Activated naive CD4-positive, alpha-beta T cell treated with anti-CD3 and anti-CD28 coated beads, Interleukin-2, amount 50 U/mL, for 72 hours (primary cell): ENCODE data around the gene LRRK2. TPM values are rescaled to one million over a fixed set of nuclear protein-coding genes. Genes with fewer than 3 reads are reported as not detected.

Experiments
- ATAC-seq, 2 donors: fragments of 150-1000 bp; cut with Tn5 transposase; 2 replicates each; pipeline ENCODE4 v1.10.0; 2021; ENCODE audit warnings: mild to moderate bottlenecking in 2 of 2, moderate library complexity in 2 of 2
- DNase-seq, 2 donors: peaks; one replicate each; pipeline ENCODE4 v3.0.0; 2021 to 2022; ENCODE audit warnings: low spot score in 2 of 2
- H3K27ac Mint-ChIP-seq, 2 donors: one replicate each; pipeline ENCODE4 v1.8.0; 2022; ENCODE audit warnings: mild to moderate bottlenecking in 2 of 2, mixed read lengths in 2 of 2
- H3K36me3 Mint-ChIP-seq, 2 donors: one replicate each; pipeline ENCODE4 v1.8.0; 2022; ENCODE audit warnings: mixed read lengths in 2 of 2
- H3K9me3 Mint-ChIP-seq, 2 donors: one replicate each; pipeline ENCODE4 v1.8.0; 2022; ENCODE audit warnings: mixed read lengths in 2 of 2
- total RNA-seq, 2 donors: library from RNA; stranded (reverse); gene quantifications; one replicate each; pipeline ENCODE4 v1.2.3, GENCODE V29; 2022

LRRK2 gene
- total RNA-seq: not detected

DNA sequence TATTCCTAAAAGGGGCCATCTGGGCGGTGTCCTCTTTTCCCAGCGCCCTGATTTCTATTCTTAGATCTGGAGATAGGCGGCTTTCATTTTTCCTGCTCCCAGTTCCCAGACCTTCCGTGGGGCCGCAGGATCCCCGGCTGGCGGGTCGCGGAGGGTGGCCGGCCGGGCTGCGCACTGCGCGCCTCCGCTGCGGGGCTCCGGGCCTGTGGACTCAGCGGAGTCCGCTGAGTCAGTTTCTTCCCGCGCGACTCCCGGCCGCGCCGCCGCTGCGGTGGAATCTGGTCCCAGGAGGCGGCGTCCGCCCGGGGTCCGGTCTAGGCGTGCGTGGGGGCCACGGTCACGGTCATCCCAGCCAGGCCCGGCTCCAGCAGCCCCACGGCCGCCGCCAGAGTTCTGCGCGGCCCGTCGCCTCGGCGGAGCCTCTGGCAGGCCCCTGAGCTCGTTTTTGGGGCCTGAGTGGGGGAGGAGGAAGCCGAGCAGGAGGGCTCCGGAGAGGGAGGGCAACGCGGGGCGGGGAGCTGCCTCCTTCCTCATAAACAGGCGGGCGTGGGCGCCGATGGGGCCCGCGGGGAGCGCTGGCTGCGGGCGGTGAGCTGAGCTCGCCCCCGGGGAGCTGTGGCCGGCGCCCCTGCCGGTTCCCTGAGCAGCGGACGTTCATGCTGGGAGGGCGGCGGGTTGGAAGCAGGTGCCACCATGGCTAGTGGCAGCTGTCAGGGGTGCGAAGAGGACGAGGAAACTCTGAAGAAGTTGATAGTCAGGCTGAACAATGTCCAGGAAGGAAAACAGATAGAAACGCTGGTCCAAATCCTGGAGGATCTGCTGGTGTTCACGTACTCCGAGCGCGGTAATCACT, at the start of gene LRRK2:
TSS of gene LRRK2 (plus strand) at position 559 of the 853 bp plus-strand sequence. CDS start at position 694, 135 bp downstream.
- DNase-seq (peak in 1 of 2 donors; percentile 6), ATAC-seq (peak; percentile 28 to 62)
- H3K36me3 Mint-ChIP-seq: peaks cover 0 to 13% of the 10 kb centered on the region in 2 donors

DNA sequence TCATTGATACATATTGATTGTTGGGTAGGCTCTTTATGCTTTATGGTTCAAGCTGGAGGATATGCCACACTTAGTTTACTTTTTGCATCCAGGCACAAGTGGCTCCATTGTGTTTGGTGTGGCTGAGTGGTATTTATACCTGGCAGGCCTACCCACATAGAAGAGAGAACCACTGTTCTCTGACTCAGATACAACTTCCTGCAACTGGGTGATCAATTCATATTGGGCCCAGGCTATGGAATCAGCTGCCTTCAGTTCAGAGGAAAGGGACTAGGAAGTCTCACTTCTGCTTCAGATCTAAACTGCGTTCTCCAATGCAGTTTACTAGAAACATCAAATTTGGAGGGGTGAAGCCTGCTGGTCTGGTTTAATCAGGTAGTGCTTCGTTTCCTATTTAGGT, 49.8 kb upstream of the LRRK2 start:
- Mint-ChIP-seq H3K27ac (no peak overlapping the region), H3K36me3 (no peaks in the 10 kb centered on the region), H3K9me3 (peaks cover 0 to 3% of the 10 kb centered on the region in 2 donors)
- ATAC-seq (peak in 1 of 2 donors; percentile 44), DNase-seq (no peak)

More for the DNA sequence above, at the start of gene LRRK2:
- H3K9me3 Mint-ChIP-seq: no peaks in the 10 kb centered on the region
- H3K27ac Mint-ChIP-seq: no peak within 1 kb of the TSS

DNA sequence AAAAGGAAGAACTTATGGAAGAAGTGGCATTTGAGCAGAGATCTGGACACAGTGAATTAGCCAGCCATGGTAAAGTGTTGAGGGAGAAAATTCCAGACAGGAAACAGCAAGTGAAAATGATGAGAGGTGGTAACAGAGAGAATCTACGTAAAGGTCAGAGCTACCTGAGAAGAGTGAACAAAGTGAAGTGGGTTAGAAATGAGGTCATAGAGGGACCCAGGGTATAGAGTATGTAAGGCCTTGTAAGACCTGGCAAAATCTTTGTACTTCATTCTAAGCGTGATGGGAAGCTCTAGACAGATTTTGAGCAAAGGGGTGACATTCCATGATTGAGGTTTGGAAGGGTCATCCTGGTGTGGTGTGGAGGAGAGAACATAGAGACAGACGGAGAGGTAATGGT, 49.3 kb upstream of the LRRK2 start:
- Mint-ChIP-seq H3K36me3 (no peaks in the 10 kb centered on the region), H3K9me3 (peaks cover 3 to 4% of the 10 kb centered on the region in 2 donors), H3K27ac (no peak overlapping the region)
- DNase-seq (no peak), ATAC-seq (no peak)

DNA sequence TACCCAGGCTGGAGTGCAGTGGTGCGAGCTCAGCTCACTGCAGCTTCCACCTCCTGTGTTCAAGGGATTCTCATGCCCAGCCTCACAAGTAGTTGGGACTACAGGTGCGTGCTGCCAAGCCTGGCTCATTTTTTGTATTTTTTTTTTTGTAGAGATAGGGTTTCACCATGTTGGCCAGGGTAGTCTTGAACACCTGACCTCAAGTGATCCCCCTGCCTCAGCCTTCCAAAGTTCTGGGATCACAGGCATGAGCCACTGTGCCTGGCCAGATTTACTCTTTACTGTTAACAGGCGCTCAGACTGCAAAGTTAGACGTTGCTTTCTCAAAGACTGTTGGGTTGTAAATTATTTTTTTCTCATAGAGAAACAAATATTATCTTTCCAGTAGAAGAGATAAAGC, 46.1 kb upstream of the LRRK2 start:
- ATAC-seq: no peak
- DNase-seq: no peak
- no peak overlapping the region for H3K27ac Mint-ChIP-seq
- H3K9me3 Mint-ChIP-seq: peaks cover 3 to 5% of the 10 kb centered on the region in 2 donors
- H3K36me3 Mint-ChIP-seq: no peaks in the 10 kb centered on the region

DNA sequence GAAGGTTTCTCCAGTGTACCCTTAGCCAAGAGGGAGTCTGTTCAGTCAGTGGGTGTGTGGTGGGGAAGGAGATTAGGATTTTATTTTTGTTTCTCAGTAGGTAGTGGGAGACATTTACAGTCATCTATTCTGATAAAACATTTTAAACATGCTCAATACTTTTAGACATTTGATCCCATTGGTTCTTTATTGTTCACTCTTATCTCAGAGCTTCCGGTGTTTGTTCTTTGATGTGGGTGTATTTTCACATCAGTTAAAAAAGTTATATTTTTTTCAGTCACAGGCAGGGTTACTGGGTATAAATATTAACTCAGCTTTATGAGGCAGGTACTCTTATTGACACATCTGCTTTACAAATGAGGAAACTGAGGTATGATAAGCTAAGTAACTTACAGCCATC, 43.3 kb upstream of the LRRK2 start:
- DNase-seq (no peak), ATAC-seq (no peak)
- H3K27ac Mint-ChIP-seq: no peak overlapping the region
- peaks cover 0 to 5% of the 10 kb centered on the region in 2 donors for H3K9me3 Mint-ChIP-seq
- H3K36me3 Mint-ChIP-seq: no peaks in the 10 kb centered on the region

DNA sequence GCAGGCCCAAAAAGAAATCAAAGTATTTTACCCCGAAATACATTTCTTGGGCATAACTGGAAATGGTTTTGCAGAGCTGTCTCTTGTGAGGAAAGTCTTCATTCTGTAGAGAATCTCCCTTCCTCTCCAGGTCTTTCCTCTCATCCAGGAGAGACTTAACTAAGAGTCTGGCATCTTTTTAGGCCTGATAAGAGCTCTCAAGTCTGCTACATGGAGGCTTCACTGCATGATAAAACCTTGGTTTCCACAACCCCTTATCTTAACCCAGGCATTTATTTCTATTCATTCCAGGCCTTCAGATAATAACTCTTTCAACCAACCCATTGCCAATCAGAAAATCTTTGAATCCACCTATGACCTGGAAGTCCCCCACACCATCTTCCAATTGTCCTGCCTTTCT, 41.1 kb upstream of the LRRK2 start:
- DNase-seq: no peak
- Mint-ChIP-seq H3K9me3 (peaks cover 0 to 5% of the 10 kb centered on the region in 2 donors), H3K36me3 (no peaks in the 10 kb centered on the region), H3K27ac (no peak overlapping the region)
- no peak for ATAC-seq

DNA sequence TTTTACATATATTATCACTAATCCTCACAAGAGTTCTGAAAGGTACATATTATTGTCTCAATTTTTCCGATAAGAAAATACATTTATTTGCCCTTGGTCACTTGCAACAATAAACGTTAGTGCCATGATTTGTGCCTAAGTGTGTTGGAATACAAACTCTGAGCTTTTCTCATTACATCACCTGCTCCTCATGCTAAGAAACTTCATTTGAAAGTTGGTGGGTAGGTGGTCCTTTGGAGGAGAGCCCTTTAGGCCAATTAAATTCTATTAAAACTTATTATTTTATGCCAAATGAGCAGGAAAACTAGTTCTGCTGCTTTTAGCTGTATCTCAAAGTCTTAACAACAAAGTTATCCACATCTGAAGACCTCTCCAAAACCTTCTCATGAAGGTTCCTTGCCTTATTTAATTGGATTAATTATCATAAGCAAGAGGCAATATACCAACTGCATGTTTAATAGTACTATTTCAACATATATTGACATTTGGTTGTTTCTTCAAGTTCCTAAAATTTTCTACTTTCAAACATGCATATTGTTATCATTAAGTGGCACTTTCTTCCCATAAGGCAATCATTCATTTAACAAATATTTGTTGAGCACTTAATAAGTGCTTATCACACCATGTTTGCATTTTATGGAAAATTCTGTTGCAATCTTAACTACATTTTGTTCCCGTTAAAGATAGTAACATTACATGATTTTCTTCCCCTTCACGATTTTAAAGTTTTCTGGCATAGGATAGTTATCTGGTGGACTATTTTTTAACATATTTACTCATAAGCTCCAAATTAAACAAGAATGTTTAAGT, 40.1 kb upstream of the LRRK2 start:
- ATAC-seq (no peak), DNase-seq (no peak)
- H3K27ac Mint-ChIP-seq: no peak overlapping the region
- peaks cover 0 to 5% of the 10 kb centered on the region in 2 donors for H3K9me3 Mint-ChIP-seq
- H3K36me3 Mint-ChIP-seq: no peaks in the 10 kb centered on the region

DNA sequence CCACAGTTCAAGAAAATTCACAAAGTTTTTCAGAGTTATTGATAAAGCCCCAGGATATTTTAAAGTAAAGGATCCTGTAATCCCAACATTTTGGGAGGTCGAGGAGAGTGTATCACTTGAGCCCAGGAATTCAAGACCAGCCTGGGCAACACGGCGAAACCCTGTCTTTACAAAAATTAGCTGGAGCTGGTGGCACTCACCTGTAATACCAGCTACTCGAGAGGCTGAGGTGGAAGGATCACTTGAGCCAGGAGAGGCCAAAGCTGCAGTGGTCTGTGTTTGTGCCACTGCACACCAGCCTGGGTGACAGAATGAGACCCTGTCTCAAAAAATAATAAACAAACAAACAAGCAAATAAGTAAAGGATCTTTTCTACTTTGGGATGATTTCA, 39.5 kb upstream of the LRRK2 start:
- no peak for ATAC-seq
- H3K27ac Mint-ChIP-seq: no peak overlapping the region
- no peak for DNase-seq
- no peaks in the 10 kb centered on the region for H3K36me3 Mint-ChIP-seq
- peaks cover 0 to 2% of the 10 kb centered on the region in 2 donors for H3K9me3 Mint-ChIP-seq

DNA sequence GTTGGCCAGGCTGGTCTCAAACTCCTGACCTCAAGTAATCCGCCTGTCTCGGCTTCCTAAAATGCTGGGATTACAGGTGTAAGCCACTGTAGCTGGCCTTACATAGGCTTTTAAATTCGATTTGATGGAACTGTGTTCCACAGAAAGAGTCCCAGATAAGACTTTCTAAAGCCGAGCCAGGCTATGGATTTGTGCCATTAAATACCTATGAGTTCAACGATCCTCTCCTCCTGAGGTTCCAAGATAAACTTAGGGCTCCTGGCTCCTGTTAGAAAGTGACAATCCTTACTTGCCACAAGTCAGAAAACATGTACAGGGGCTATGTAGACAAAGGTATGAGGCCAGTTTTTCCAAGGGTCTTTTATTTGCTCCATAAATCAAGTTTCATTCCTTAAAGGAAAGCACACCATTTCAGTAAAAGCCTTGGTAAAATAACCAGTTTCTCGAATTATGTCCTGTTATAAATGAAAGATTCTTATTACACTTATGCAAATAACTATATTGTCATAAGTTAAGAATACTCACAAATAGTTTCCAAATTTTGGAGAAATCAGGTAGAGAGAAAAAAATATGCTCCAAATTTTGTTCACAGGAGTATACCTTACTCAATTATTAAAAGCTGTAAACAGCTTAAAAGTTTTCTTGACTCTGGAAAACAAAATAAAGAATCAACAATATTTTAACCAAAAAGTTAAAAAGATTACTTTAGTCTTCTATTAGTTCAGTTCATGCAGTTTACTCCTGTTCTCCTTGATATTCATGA, 36.1 kb upstream of the LRRK2 start:
- Mint-ChIP-seq H3K27ac (no peak overlapping the region), H3K9me3 (no peaks in the 10 kb centered on the region), H3K36me3 (no peaks in the 10 kb centered on the region)
- no peak for ATAC-seq
- no peak for DNase-seq

DNA sequence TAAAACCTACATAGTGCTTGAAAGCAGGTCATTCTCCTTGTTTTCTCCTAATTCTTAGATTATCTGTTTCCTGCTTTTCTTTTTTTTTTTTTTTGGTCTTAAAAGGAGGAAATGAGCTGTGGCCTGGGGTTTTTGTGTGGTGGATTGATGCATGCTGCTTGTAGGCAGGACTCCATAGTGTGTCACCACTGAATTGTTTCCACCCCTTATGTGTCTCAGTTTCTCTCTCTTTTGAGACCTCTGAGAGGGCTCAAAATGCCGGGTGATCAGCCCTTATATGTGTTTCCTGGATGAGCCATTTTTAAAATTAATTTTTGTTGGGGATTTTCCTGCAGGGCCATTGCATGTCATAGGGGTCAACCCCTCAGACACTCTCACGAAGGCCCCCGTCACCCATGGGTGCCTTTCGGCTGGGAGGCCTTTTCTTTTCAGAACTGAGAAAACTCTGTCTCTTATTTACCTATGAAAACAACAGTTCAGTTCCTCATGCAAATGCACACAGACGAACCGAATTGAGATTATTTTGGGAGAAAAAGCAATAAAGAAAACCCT, 32.0 kb upstream of the LRRK2 start:
- no peaks in the 10 kb centered on the region for H3K36me3 Mint-ChIP-seq
- DNase-seq (no peak), ATAC-seq (peak; percentile 35 to 54)
- H3K9me3 Mint-ChIP-seq: no peaks in the 10 kb centered on the region
- no peak overlapping the region for H3K27ac Mint-ChIP-seq

DNA sequence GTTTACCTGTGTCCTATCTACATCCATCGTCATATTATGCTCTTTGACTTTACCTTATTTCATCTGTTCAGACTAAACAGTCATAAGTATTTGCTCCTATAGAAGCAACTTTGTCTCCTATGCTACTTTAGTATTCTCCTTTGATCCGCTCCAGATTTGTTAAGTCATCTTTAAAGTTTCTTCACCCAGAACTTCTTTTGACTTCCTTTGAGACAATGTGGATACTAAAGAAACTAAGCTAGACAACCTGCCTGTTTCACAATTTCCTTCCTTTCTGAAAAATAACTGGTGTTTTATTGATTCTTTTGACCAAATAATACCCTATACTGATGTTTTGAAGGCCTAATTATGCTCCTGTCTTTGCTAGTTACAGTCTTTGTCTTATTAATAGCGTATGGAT, 30.0 kb upstream of the LRRK2 start:
- Mint-ChIP-seq H3K27ac (no peak overlapping the region), H3K36me3 (no peaks in the 10 kb centered on the region), H3K9me3 (no peaks in the 10 kb centered on the region)
- no peak for DNase-seq
- ATAC-seq: no peak

DNA sequence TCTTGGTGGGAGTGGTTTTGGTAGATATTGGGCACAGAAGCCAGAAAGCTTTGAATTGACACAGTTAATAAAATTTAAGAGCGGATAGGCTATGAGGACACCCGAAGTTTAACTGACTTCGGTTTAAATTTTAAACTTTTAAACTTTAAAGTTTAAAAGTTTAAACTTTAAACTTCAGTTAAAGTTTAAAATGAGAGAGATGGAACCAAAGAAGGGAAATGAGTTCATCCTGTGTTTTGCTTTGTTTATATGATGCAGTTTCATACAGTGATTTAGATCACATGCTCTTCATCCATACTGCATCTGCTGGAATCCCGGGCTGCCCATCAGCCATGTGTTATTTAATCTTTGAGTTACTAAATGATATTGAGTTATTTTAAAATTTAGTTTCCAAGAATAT, 27.2 kb upstream of the LRRK2 start:
- DNase-seq: no peak
- Mint-ChIP-seq H3K27ac (no peak overlapping the region), H3K9me3 (no peaks in the 10 kb centered on the region), H3K36me3 (no peaks in the 10 kb centered on the region)
- ATAC-seq: no peak

DNA sequence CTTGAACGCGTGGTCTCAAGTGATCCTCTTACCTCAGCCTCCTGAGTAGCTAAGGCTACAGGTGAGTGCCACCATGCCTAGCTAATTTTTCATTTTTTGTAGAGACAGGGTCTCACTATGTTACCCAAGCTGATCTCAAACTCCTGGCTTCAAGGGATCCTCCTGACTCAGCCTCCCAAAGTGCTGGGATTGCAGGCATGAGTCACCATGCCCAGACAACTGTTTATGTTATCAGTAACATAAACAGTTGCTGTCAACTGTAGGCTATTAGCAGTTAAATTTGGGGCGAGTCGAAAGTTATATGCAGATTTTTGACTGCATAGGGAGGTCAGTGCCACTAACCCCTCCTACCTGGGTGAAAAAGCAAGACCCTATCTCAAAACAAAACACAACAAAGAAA, 26.2 kb upstream of the LRRK2 start:
- Mint-ChIP-seq H3K36me3 (no peaks in the 10 kb centered on the region), H3K27ac (no peak overlapping the region), H3K9me3 (no peaks in the 10 kb centered on the region)
- DNase-seq: no peak
- no peak for ATAC-seq

DNA sequence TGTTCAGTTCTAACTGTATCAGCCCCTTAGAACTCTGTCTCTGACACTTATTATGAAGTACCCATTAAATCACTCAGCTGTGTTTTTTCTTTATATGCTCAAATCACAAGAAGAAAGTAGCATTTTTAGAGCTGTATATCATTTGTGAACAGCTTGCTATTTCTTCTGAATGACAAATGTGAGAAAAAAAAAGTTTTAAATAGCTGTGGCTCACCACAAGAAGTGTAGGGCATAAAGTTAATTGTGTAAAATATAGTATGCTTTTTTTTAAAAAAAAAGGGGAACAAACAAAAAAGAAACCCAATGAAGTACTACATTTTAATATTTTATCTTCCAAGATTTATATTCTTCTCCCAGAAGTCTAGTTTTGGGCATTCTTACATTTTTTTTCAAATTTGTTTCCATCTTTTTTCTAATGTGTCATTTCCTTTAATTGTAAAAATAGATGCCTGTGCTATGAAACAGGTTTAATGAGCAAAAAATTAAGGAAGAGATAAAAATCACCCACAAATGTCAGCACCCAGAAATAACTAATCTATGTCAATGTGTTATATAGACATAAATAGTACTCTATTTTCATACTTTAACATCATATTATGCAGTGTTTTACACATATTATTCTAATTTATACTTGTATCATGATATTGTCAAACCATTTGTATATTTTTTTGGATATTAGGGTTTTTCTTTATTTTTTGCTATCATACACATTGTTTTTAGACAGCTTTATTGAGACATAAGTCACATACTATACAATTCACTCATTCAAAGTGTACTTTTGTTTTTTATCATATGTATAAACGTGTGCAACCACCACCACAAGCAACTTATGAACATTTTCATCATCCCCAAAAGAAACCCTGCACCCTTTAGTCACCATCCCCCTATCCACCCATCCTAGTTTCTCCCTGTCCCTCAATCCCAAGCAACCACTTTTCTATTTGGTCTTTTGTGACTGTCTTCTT, 22.4 kb upstream of the LRRK2 start:
- H3K36me3 Mint-ChIP-seq: no peaks in the 10 kb centered on the region
- no peaks in the 10 kb centered on the region for H3K9me3 Mint-ChIP-seq
- DNase-seq (no peak), ATAC-seq (no peak)
- no peak overlapping the region for H3K27ac Mint-ChIP-seq

DNA sequence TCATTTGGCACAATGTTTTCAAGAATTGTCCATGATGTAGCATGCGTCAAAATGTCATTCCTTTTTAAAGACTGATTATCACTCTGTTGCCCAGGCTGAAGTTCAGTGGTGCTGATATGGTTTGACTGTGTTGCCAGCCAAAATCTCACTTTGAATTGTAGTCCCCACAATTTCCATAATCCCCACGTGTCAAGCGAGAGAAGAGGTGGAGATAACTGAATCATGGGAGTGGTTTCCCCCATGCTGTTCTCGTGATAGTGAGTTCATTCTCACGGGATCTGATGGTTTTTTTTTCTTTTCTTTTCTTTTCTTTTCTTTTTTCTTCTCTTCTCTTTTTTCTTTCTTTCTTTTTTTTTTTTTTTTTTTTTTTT, 21.8 kb upstream of the LRRK2 start:
- Mint-ChIP-seq H3K9me3 (no peaks in the 10 kb centered on the region), H3K27ac (no peak overlapping the region), H3K36me3 (no peaks in the 10 kb centered on the region)
- ATAC-seq (no peak), DNase-seq (no peak)

DNA sequence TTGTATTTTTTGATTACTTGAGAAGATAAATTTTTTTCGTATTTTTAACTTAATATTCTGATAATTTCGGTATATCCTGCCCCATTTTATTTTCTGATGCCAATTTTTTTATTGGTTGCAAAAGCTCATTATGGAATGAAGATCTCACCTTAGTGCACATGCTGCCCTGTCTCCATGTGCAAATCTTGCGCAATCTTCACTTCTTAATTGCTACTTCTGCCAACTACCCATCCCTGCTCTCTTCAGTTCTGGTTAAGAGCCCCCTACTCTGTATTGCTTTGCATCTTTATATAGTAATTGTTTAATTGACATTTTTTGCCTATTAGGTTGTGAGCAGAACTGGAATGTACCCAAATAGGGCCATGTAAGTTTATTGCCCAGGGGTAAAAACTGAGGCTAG, 20.5 kb upstream of the LRRK2 start:
- H3K9me3 Mint-ChIP-seq: no peaks in the 10 kb centered on the region
- H3K27ac Mint-ChIP-seq: no peak overlapping the region
- H3K36me3 Mint-ChIP-seq: no peaks in the 10 kb centered on the region
- DNase-seq (no peak), ATAC-seq (no peak)
